Mesenteric fat pad (tissue), 1 donor: ENCODE measurements around the gene YY1. TPM values are rescaled to one million over a fixed set of nuclear protein-coding genes. Genes with fewer than 3 reads are reported as not detected.
A peak's percentile ranks its signal among the peaks of the same experiment; 100 is the strongest.
"Not testable (repeated sequence)": the region's sequence is repeated elsewhere in the genome, so short reads cannot be mapped to it uniquely, and the experiment has no call there.

Experiments
- DNase-seq: peaks from one replicate; pipeline ENCODE4 v3.0.0-alpha.2; 2020; ENCODE audit warnings: low spot score
- total RNA-seq: library from RNA; stranded (reverse); fragmentation: NEBNext Ultra II Directional; extraction: Animal tissue kit (Norgen Biotek cat#: 25700); gene quantifications from one replicate; pipeline ENCODE4 v1.2.1, GENCODE V29; 2021
- donor health status: DM: yes; HTN: yes; CAD: no.

YY1 gene
- total RNA-seq, 1 donor from 2014 or later = 61.3 TPM

DNA sequence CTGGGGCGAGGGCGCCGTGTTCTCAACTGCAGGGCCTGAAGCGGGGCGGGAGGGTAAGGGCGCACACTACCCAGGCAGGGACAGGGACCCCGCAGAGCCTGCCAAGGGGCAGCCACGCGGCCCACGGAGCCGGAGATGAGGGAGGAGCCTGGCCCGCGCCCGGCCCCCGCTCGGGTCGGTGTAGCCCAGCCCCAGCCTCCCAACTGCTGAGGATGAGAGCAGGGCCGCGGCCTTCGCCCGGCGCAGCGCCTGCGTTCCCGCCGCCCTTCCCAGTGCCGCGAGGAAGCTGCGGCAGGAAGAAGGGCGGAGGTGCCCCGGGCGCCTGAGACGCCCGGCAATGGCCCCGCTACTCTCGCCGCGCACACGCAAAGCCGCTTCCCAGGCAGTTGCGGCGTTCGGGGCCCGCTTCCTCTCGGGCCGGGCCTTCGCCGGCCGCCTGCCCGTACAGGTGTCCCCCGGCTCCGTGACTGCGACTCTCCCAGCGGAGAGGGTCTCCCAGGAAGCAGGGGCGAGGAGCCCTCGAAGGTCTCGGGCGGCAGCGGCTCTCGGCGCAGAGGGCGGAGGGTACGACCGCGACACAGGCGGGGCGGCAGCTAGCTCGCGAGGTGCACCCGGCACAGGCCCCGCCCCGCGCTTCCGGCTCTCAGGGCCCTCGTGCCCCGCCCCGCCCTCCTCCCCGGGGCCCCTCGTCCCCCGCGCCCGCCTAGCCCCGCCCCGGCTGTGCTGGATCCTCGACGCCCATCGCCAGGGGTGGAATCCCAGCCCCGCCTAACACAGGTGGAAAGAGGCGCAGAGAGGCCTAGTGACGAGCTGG lies 24.8 kb upstream of the YY1 start:
- DNase-seq = peak; percentile 96

DNA sequence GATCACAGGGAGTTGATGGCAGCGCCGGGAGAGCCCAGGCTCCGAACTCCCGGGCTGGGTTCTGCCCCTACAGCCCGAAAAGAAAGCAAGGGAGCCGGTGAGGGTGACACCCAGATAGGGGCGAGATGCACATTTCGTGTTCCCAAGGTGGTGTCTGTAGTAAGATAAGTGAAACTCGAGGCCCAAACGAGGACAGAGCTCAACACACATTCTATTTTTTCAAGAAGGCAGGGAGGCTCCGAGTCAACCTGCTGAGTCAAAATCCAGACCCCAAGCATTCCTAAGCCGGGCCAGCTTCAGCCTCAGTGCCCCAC lies 24.2 kb upstream of the YY1 start:
- no peak for DNase-seq

DNA sequence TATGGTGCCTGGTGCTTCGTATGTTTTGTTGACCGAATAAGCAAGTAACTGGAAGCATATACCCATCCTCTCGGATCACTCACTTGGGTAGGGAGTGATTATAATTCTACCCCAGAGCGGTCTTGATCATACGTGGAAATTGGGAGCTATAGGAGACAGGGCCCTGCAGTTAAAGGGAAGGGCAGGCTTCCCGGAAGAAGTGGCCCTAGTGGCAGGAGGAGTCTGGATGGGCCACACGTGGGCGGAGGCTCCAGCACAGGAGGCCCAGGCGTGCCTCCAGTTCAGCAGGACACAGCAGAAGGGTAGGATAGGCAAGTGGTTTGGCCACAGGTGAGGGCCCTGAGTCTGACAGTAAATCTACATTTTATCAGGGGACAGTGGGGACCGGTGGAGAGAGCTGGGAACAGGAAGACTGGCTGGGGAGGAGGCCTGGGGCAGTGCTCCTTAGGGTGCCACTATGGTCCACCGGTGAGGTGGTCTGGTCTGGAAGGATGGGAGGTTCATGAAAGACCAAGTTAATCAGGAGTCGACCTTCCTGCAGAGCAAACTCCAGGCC lies 23.5 kb upstream of the YY1 start:
- no peak for DNase-seq

DNA sequence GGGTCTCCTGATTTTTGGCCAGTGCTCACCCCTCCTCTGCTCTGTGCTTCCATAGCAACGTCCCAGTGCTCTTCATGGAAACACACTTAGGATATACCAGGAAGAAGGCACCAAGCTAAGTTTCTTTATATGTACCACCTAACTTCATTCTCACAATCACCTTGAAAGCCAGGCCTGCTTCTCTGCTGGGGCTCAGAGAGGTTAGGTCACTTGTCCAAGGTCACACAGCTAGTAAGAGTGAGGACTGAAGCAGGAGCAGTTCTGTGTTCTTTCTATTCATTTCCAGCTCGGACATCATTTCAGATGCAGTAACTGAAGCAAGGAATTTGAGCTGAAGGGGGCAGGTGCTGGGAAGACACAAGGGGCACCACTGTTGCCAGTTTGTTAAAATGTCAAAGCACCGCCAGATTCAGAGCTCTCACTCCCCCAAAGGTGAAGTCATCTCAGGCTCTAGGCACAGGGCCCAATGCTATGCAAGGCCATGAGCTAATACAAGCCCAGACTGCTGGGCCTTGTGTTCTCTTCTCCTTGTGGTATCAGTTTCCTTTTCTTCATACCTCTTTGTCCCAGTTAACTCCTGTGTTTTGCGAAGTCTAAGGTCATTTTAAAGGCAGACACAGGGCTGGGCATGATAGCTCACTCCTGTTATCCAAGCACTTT lies 19.7 kb upstream of the YY1 start:
- no peak for DNase-seq

DNA sequence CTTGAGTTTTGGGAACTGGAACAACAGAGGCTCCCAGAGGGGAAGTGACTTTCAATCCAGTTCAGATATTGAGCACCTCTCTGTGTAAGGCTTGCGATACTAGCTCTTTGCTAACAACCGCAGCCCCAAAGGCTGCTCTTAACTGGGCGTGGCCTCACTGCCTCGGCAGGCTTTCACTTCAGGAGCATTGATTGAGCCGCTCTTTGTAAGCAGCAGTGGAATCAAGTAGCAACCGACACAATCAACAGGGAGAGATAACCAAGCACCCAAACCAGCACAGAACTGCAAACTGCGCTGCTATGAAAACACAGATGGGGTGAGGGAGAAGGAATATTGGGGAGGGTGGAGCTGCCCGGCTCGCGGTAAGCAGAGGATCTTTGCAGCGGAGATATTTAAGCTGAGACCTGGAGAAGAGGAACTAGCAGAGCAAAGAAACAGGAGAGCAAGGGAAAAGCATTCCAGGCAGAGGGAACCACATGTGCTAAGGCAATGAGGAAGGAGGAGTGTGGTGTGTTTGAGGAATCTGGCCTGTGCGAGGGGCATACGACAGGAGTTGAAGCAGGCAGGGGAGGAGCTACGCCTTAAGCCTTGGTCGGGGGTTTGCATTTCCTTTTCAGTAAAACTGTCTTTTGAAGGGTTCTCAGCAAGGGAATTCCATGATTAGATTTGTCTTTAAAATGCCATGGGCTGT lies 17.3 kb upstream of the YY1 start:
- DNase-seq = no peak

DNA sequence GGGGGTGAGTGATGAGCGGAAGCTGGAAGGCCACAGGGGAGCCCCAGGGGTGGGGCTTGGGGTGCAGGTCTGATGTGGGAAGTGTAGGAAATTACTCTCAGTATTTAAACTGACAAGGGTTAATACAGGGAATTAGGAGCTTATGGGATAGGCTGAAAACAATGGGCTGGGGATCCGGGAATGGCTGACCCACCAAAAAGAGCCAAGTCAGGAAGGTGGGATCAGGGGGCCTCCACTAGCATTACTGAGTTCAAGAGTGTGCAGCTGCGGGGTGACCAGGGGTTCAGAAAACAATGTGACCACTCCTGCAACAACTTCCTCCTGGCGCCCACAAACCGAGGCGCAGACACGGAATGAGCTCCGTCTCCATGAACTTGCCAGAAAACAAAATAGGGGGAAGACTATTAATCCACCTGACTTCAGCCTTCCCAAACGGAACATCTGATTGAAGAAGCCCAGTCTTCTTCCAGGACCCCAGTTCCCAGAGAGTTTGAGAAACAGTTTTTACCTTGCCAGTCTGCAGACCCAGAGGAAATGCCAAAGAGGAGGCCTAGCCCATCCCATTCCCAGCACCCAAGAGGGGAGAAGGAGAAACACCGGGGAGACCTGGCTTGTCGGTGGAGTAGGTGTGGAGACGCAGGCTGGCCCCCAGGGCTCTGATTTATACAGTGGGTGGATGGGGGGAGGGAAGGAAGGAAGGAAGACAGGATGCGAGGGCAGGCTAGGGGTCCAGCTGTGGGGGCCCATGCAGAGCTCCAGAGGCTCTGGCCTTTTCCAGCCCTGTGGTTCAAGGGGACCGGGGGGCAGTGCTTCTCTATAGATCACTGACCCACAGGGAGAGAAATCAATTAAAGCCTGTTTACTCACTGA lies 16.5 kb upstream of the YY1 start:
- DNase-seq = no peak

DNA sequence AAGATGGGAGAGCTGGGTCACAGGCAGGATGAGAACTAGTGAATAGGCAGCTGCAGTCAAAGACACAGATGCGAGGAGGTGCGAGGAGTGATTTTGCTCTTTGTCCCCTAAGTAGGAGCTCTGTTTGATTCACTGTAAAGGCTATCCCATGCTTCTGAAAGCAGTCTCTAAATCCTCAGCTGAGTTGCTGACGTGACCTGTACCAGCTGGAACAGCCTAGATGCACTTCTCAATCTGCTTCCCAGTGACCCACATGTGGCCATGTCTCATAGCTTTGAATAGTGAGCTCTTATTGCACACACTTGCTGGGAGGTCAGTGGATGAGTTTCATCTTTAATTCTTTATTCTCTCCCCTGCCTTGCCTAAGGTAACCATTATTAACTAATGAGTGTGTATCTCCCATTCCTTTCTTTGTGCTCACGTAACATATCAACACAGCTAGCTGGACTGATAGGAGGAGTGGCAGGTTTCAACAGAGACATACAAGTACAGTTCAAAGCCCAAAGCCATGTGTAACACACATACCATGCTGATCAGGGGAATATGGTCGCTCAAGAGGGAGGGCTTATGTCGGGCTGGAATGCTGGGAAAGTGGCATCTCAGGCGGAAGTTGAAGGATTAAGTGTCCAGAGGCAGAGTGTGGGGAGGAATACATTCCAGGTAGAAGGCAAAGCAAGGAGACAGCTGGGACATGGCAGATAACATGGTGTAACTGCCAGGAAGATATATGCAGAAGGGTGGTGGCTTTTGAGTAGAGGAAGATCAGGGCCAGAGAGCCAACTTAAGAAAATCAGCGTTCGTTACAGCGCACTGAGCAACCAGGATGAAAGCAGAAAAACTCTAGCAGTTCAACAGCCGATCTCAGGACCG lies 15.4 kb upstream of the YY1 start:
- no peak for DNase-seq

DNA sequence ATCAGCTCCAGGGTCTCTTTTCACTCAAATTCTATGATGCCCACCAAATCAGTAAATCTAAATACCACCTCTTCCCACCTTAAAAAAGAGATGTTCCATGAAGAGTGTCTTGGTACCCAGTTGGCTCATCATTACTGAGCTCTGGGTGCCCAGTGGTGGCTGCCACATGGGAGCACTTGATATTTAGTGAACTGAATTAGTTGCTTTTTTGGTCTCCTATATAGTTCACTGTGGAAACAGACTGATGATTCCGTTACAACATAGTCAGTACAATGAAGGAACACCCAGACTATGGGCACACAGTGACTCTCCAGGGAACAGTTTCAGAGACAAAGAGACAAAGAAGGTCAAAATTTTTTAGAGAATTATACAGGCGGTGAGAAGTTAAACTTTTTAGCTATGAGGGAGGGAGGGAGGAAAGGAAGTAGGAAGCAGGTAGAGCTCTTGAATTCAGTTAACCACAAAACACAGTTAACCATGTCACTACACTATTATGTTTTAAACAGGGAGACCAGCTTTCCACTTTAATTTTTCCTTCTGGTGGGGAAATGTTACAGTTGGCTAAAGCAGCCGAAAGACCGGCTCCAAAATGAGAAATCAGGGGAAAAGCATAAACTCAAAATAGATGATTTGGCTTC lies 14.6 kb upstream of the YY1 start:
- DNase-seq = no peak

DNA sequence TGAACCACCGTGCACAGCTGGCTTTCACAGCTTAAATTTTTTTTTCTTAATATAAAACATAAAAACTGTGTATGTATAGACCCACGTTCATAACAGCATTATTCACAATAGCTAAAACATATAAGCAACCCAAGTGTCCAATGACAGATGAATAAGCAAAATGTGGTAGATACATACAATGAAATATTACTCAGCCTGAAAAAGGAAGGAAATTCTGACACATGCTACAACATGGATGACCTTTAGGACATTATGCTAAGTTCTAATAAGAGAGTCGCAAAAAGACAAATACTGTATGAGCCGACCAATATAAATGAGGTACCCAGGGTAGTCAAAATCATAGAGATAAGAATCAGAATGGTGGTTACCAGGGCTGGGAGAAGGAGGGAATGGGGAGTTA lies 13.8 kb upstream of the YY1 start:
- DNase-seq = no peak

DNA sequence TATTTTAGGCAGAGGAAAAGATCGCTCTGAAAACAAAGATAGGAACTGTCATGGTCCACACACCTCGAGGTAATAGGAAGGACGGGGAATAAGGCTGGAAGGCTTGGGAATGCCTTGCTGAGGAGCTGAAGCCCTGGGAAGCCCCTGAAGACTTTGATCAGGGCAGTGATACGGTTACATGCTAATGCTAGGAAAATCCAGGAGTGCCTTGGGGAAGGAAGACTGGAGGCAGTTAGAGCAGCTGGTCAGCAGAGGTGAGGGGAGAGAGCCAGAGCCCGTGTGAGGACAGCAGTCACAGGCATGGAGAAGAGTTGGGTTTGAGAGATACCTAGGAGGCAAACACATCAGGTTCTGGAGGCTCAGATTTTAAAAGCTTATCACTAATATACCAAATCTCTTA lies 8.6 kb upstream of the YY1 start:
- DNase-seq = no peak

DNA sequence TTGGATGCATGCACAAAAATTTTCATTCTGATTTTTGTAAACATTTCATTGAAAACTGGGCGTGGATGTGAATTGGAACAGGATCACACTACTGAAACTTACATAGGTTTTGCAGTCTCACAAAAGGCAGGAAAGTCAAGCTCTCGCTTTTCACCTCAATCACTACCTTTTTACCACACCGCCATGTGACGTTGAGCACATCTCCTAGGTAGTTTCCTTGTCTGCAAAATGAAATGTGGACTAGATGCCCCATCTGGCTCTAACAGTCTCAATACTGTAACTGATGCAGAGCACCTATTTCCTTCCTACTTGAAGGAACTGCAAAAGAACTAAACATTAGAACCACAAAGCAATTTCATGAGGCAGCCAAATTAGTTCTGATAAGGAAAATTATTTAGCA lies 4.4 kb upstream of the YY1 start:
- no peak for DNase-seq

DNA sequence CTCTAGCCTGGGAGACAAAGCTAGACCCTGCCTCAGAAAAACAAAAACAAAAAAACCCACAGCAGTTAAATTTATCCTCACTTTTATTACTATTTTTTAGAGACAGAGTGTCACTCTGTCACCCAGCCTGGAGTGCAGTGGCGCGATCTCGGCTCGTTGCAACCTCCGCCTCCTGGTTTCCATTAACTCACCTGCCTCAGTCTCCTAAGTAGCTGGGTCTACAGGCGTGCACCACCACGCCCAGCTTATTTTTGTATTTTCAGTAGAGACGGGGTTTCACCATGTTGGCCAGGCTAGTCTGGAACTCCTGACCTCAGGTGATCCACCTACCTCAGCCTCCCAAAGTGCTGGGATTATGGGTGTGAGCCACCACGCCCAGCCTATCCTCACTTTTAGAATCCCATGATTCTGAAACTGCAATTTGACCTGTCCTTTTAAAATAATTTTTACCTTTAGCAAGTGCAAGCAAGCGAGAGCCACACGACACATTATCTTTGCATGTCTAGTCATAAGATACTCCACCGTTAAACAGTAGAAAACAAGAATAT lies 2.6 kb upstream of the YY1 start:
- DNase-seq = not testable (repeated sequence)

DNA sequence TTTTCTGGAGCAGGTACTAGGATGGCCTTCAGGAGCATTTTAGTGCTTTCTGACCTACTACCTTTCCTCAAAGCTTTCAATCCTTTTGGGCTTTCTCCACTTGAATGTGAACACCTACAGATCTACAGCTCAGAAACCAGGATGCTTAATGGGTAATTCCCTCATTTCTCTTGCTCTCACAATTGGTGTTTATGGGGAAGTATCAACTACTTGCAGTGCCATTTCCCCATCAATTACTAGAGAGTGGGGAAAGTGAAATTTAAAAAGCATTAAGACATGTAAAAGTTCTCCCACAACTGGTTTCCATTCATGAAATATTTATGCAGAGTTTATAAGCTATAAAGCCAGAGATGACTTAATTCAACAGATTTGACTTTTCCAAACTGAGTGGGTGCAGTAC lies 2.1 kb upstream of the YY1 start:
- no peak for DNase-seq

DNA sequence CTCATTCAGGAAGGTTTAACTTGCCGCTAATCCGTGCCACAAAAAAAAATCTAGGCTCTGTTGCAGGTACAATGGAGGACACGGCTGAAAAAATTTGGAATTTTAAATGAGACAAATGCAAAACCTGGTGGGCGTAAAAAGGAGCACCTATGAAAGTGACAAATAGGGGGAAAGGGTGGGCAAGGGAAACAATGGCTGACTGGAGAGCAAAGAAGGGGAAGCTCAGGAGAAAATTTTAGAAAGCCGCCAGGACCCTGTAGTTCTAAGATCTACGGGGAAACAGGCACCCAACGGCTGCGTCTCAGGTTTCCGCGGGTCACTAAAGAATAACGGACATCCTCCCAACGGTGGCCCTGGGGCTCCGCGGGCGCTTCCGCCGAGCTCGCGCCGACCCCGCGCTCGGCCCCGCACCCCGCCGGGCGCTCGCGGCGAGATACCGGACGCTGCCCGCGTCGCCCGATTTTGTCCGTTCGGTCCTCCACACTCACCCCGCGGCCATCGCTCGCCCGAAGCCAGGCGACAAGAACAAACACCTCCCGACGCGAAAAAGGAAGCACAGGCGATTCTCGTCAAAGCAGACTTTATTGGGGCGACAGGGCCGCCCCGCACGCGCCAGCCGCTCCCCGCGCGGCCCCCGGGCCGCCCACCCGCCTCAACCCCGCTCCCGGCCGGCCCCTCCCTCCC lies 1.1 kb upstream of the YY1 start:
- DNase-seq = no peak

DNA sequence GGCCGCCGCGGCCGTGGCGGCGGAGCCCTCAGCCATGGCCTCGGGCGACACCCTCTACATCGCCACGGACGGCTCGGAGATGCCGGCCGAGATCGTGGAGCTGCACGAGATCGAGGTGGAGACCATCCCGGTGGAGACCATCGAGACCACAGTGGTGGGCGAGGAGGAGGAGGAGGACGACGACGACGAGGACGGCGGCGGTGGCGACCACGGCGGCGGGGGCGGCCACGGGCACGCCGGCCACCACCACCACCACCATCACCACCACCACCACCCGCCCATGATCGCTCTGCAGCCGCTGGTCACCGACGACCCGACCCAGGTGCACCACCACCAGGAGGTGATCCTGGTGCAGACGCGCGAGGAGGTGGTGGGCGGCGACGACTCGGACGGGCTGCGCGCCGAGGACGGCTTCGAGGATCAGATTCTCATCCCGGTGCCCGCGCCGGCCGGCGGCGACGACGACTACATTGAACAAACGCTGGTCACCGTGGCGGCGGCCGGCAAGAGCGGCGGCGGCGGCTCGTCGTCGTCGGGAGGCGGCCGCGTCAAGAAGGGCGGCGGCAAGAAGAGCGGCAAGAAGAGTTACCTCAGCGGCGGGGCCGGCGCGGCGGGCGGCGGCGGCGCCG lies 381 bp downstream of the YY1 start:
- DNase-seq = no peak

DNA sequence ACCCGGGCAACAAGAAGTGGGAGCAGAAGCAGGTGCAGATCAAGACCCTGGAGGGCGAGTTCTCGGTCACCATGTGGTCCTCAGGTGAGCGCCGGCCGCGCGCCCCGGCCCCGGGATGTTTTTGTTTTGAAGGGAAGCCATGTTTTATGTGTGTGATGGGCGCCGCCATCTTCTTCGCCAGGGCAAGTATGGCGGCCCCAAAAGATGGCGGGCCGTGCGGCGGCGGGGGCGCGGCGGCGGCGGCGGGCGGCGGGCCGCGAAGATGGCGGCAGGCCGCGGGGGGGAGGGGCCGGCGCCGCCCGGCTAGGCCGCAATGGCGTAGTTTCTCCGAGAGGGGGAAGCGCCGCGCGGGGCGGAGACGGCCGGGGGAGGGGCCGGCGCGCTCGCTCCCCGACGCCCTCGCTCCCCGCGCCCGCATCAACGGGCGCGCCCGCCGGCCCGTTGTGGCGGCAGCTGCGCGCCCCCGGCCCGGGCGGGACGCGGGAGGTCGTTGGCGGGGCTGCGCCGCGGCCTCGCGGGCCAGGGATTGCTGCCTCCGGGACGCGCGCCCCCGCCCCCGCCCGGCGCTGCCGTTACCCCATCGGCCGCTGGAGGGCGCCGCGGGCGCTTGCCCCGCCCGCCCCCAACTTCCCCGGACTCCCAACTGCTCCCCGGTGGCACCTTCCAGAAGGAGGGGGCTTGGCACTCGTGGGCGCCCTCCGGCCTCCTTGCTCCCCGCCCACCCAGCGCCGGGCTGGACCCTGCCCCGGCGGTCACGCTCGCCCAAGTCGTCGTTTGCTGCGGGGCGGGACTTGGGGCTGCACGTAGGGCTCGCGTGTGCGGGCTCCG lies 1.1 kb downstream of the YY1 start:
- peak; percentile 97 for DNase-seq

DNA sequence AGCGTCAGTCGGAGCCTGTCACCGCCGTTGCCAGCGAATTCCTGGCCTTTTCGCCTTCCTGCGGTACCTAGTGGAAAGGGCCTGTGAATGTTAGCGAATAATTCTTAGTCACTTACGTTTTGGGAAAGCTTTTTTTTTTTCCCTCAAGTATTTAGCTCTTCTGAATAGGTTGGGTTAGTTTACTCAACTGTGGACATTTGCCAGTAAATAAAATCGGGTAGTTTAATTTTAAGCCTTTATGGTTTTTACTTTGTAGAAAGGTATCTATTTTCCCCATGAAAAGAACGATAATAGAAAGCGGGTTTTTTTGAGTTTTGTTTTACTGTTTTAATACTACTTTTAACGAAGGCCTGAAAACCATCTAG lies 1.7 kb downstream of the YY1 start:
- no peak for DNase-seq

DNA sequence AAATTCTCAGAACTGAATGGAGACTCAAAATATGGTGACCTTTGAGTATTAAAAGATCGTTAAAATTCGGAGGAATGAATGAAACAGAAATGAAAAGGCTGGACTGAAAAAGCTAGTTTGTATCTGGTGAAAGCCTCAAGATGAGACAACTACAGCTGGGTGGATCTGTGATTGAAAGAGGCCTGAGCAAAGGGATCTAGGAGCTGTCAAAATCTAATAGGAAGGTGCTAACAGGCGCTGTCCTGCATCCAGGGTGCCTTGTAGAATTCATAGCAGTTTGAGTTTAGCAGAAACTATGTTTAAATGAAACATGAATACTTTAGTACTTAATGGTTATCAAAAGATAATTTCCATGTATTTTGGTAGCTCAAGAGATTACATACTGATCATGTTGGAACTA lies 2.3 kb downstream of the YY1 start:
- DNase-seq = no peak
